ENCODE measurements around the gene LYPD6B. TPM values are rescaled to one million over a fixed set of nuclear protein-coding genes. Genes with fewer than 3 reads are reported as not detected.

The LYPD6B gene
- total and polyA plus RNA-seq, 10 of the 15 experiments (the other 5 are each of a cell fraction or from before 2014, with no cell fraction given): 1.0 to 6.6 (median 4.0) TPM

- Histone ChIP-seq H3K4me1 (ENCODE audit: control insufficient read depth, insufficient read depth, low read length) (no peaks in the 10 kb centered on the region), H3K36me3 (ENCODE audit: control insufficient read depth in 2 of 2, insufficient read depth in 2 of 2, low read length in 1 of 2) (no peaks in the 10 kb centered on the region), H3K27me3 (replicated peaks in 1 of 2; ENCODE audit: control insufficient read depth in 2 of 2, insufficient read depth in 2 of 2, low read length in 1 of 2) (no peaks in the 10 kb centered on the region; a peak in 1 of 4 replicates), H3K9ac (ENCODE audit: control insufficient read depth, insufficient read depth, low read length) (no peak overlapping the region), H3K4me3 (no peak overlapping the region), H3K79me2 (ENCODE audit: control insufficient read depth, insufficient read depth, low read length) (no peaks in the 10 kb centered on the region), H3K4me2 (ENCODE audit: control insufficient read depth, insufficient read depth) (no peak overlapping the region), H4K20me1 (ENCODE audit: control insufficient read depth, insufficient read depth) (no peaks in the 10 kb centered on the region), H3K27ac (ENCODE audit: control insufficient read depth, insufficient read depth) (no peak overlapping the region), H2AFZ (ENCODE audit: control insufficient read depth, low read depth, low read length) (no peak overlapping the region), H3K9me3 (replicated peaks; ENCODE audit: control insufficient read depth, insufficient read depth, low read length) (no peaks in the 10 kb centered on the region)
- DNase-seq (ENCODE audit: low read depth, low spot score): no peak
- 33% methylated on average over 2 of the region's 2 CpGs for WGBS (ENCODE audit: insufficient coverage, insufficient replicate concordance, low lambda C conversion rate, missing lambda C conversion rate)
- ChIA-PET RAD21 (ENCODE audit: unreplicated experiment) (no interaction called here), SMC1A (ENCODE audit: uncharacterized antibody, unreplicated experiment) (no interaction called here), CTCF (interaction anchor here (1.2 kb wide), 1 partner anchor 220 kb away, joined by 3 read pairs; no protein-coding TSS in a partner anchor), POLR2A (no interaction called here)
- in situ Hi-C loops (cut with MboI): no loop called here
- BruUV-seq (replicated peaks): no TSS peak
- intact Hi-C loops (cut with micrococcal nuclease; ENCODE audit: unreplicated experiment): no loop called here
- FAIRE-seq: no peak
- TF ChIP-seq ZZZ3 (IDR thresholded peaks at IDR 0.05; ENCODE audit: control insufficient read depth, insufficient read length, low read depth) (no peak), CHD4 (IDR thresholded peaks at IDR 0.05) (no peak), KLF5 (IDR thresholded peaks at IDR 0.05; ENCODE audit: partially characterized antibody) (no peak), ZBTB4 (CRISPR knock-in tag; IDR thresholded peaks at IDR 0.05) (no peak), DPF2 (IDR thresholded peaks at IDR 0.05) (no peak), IRF3 (IDR thresholded peaks at IDR 0.05) (no peak), MLLT1 (IDR thresholded peaks at IDR 0.05) (no peak), ZBTB33 (IDR thresholded peaks at IDR 0.05) (no peak), NFXL1 (IDR thresholded peaks at IDR 0.05; ENCODE audit: borderline replicate concordance) (no peak), NR2F1 (conservative IDR thresholded peaks at IDR 0.05) (no peak)
- ATAC-seq: no peak
Measured at GRCh38 chr2:149236410-149236809, 197.9 kb downstream of the LYPD6B start.
